ENCODE results near the gene LHX4.

The LHX4 gene

DNA sequence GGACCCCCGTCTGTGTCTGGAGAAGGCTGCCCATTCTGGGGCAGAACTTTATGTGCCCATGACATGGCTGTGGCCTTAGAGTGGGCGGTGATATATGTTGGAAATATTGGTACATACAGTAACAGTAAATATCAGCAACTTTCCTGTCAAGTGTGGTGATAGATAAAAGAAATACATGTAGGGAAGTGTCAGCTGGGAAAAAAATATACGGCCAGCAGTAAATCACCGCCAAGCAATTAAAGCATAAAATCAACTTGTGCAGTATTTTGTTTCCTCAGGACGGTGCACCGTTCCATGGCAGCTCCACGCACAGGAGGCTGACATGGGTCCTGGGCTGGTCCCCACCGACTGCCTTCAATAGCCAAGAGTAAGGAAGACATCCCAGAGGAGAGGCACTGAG lies 27.4 kb downstream of the LHX4 start:
- no peak for DNase-seq (ENCODE audit: low read depth)

DNA sequence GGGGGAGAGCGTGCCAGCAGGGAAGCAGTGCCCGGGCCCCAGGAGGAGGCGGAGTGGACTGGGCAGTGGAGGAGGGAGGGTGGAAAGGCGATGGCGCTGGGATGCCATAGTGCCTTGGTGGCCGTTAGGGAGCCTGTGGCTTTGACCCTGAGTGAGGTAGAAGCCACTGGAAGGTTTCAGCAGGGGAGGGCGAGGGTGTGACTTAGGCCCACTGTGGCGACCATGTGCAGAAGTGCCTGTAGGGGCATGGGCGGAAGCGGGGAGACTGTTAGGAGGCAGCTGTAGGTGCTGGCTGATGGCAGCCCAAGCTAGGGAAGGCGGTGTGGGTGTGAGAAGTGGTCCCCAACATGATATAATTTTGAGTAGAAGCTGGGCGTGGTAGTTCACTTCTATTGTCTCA lies 28.2 kb downstream of the LHX4 start:
- DNase-seq (ENCODE audit: low read depth): no peak

DNA sequence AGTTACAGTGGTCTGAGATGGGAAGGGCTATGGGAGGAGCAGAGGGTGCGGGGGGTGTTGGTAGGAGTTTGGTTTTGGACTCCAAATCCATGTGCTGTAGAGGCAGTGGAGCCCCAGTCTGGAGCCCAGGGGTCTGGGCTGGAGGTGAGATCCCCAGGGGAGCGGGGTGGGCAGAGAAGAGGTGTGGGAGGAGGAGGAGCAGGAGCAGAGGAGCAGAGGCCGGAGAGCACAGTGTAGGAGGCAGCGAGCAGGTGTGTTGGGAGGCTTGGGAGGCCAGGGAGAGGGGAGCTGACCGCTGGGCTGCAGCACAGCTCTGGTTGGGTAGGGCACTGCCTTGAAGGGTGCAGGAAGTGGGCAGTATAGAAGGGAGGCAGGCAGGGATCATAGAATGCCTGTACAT lies 28.9 kb downstream of the LHX4 start:
- DNase-seq (ENCODE audit: low read depth): no peak

DNA sequence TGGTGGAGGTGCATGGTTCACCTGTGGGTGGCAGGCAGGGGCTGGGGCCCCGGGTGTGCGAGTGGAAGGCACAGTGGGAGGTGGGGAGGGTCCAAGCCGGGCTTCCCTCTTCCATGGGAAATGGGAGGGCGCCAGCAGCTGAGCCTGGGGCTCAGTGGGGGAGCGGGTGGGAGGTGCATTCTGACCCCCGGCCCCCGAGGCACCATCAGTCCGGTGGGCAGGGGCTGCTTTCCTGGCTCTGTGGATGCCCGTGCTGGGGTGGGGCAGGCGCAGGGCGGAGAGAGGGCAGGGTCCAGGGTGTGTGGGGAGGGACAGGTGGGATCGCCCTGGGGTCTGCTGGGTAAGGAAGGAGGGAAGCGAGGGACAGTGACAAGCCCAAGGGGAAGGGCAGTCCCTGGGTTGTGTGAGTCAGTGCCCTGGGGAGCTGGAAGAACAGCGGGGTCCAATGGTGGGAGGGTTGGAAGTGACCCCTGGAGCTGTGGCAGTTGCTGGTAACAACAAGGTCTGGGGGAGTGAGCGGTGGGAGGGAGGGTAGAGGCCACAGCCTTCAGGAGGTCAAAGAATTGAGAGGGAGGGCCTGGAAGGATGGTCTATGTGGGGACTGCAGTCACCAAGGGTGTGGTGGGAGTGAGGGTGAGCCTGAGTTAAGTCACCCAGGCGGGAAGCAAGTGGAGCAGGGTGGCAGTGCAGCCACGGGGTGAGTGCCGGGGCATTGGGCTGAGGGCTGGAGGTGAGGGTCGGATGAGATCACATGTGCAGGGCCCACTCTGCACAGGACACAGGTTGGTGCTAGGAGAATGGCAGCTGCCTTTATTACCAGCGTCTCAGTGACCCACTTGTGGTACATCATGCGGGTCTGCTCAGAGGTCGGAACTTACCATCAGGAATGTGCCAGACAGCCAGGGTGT lies 29.6 kb downstream of the LHX4 start:
- no peak for DNase-seq (ENCODE audit: low read depth)

DNA sequence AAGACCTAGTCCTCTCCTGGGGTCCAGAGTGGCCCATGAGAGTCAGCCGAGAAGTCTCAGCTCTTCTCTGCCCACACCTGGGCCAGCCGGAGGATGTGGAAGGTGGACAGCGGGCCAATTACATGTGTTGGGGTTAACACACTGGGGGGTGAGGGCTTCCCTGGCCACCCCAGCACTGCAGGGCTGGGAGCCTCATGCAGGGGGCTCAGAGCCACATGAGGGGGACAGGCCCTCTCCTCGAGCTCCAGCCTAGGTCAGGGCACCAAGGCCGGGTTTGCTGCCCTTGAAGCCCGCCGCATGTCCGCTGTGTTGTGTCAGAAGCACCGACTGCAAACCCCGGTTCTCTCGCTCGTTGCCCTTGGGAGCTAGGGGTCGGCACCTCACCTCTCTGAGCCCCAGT lies 30.5 kb downstream of the LHX4 start:
- no peak for DNase-seq (ENCODE audit: low read depth)

DNA sequence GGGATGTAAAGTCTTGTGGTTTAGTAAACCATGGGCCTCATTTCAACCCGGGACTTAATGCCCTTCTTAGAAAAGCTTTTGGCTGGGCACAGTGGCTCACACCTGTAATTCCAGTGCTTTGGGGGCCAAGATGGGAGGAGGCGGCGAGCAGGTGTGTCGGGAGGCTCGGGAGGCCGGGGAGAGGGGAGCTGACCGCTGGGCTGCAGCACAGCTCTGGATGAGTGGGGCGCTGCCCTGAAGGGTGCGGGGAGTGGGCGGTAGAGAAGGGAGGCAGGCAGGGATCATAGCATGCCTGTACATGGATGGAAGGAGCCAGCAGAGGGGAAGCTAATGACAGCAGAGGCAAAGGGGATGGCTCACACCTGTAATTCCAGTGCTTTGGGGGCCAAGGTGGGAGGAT lies 31.0 kb downstream of the LHX4 start:
- no peak for DNase-seq (ENCODE audit: low read depth)

DNA sequence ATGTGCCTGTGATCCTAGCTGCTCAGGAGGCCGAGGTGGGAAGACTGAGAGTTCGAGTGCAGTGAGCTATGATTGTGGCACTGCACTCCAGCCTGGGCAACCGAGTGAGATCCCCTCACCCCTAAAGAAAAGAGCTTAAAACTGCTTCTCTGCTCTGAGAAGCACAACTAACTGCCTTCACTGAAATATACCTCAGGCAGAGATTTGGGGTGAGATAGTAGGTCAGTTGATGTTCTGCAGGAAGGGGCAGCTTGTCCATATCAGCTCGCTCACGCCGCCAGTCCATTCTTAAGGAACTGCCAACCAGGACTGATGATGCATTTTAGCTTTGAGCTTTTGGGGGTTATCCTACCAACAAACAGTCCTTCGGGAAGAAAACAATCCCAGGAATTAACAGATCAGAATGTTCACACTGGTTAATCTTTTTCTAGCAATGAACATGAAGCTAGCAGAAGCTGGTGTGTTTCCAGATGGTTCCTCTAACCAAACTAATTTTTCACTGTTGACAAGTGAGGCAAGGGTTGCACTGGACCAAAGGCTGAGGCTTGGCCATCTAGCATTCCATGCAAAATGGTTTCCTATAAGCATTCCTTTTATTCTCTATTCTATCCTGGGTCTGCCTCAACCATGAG lies 31.6 kb downstream of the LHX4 start:
- no peak for DNase-seq (ENCODE audit: low read depth)

DNA sequence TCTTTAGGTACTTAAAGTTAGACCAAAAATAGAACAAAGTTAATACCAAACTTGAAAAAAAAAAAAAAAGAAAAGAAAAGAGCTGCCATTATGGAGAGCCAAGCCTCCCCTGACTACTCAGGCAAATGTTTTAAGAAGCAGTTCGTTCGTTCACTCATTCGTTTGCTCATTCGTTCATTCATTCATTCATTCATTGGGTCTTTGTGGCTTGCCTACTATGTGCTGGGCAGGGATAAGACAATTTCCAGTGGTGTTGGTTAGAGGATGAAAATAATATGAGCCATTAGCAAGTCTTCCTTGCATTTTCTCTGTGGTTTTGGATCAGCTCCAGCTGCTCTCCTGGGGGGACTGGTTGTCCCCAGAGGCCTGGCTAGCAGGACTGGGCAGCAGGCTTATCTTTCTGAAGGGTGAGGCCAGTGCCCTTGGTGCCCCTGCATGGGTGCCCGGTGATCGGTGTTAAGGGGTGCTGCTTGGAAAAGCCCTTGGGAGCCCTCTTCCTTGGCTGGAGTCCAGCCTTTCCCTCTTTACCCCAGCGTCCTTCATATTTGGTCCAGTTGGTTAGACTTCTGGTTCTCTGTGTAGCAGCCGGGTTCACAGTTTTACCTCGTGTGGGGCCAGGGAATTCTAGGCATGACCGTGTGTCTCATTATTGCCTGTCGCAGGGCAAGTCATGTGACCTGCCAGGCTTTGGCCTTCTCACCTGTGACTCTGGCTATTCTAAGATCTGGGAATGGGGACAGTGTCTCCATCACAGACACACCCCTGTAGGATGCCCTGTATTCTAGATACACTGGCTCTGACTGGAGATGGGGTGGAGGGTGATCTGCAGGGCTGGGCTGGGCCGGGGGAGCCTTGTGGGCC lies 32.8 kb downstream of the LHX4 start:
- no peak for DNase-seq (ENCODE audit: low read depth)

DNA sequence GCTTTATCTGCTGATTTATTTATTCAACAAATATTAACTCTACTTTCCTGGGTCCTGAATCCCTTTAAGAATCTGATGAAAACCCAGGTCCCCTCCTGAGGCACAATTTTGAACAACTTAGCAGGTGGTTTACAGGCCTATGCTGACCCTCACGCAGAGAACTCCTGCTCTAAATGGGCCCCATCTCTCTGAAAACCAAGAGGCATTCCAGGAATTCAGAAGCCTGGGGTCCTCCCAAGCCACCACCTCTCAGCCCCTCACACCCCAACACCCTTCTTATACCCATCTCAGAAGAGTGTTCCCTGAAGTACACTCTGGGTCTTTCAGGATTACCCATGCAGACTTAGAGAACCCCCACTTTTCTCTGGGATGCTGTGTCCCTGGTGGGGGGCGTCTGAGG lies 34.5 kb downstream of the LHX4 start:
- no peak for DNase-seq (ENCODE audit: low read depth)

DNA sequence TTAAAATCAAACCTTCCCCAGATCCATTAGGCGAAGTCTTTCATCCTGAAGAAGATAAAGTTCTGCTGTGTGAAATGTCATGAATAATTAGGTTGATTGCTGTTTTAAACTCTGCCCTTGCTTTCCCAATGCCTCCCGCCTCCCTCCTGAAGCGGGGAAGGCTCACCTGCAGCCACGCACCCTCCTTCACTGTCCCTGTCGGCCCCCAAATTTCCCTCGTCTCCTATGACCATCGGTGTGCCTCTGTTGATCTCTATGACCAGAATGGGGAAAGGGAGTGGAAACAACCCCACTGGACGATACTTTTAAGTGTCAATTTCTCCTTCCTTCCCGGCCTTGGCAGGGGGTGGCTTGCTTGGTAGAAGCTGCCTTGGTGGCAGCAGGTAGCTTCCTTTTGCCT lies 35.1 kb downstream of the LHX4 start:
- no peak for DNase-seq (ENCODE audit: low read depth)

DNA sequence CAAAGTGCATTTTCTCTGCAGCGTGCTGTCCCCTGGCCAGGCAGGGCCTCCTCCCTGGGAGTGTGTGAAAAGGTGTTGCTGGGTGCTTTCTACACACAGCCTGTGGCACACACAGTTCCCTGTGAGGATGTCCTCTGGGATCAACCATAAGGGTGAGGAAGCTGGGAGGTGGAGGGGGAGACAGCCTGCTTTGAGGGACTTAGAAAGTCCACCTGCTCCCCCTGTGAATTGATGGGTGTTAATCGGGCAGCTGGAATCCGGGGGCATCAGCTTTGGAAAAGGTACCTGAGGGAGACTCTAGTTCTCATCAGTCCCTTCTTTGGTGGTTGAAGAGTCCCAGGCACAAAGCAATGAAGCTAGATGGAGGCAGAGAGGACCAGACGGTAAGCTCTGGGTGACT lies 35.8 kb downstream of the LHX4 start:
- DNase-seq (ENCODE audit: low read depth): no peak

DNA sequence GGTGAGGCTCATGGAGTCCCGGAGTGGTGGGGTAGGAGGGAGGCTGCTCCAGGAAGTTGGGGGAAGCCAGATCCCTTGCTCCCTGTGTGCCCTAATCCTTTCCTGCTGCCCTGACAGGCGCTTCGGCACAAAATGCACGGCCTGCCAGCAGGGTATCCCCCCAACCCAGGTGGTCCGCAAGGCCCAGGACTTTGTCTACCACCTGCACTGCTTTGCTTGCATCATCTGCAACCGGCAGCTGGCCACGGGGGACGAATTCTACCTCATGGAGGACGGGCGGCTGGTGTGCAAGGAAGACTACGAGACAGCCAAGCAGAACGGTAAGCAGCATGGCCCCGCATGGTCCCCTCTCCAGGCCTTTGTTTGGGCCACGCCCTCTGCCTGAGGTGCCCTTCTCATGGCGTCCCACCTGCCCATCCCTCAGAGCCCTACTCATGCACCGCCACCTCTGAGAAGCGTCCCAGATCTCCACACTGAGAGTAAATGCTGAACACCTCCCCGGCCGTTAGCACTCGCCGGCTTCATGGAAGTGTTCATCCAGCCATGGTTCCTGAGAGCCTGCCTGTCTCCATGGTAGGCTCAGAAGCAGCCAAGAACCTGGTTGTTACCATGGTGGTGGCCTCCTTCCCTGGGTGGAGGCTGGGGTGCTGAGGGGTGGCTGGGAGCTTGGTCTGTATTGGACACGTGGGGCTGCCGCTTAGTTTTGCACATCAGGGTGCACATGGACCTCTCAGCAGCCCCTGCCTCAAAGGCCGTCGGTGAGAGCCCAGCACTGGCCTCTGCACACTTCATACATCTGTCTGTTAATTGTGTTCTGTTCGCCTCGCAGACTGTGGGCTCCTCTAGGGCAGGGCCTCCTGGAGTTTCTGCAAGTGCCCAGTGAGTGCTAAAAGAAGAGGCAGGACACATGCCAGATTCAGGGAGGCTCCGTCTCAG lies 36.5 kb downstream of the LHX4 start:
- no peak for DNase-seq (ENCODE audit: low read depth)

DNA sequence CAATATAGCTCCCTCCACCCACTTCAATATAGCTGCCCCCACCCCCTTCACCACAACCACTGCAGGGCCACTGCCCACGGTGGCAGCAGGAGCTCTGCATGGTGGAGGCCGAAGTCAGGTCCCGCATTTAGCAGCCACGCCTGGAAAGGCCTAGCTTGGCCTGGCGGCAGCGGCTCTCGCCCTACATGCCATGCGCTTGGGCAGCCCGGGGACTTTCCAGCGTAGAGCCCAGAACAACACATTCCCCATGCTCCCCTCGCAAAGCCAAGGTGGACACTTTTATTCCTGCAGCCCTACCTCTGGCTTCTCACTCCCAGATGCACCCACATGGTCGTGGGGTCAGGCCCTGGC lies 37.1 kb downstream of the LHX4 start:
- DNase-seq (ENCODE audit: low read depth): no peak

DNA sequence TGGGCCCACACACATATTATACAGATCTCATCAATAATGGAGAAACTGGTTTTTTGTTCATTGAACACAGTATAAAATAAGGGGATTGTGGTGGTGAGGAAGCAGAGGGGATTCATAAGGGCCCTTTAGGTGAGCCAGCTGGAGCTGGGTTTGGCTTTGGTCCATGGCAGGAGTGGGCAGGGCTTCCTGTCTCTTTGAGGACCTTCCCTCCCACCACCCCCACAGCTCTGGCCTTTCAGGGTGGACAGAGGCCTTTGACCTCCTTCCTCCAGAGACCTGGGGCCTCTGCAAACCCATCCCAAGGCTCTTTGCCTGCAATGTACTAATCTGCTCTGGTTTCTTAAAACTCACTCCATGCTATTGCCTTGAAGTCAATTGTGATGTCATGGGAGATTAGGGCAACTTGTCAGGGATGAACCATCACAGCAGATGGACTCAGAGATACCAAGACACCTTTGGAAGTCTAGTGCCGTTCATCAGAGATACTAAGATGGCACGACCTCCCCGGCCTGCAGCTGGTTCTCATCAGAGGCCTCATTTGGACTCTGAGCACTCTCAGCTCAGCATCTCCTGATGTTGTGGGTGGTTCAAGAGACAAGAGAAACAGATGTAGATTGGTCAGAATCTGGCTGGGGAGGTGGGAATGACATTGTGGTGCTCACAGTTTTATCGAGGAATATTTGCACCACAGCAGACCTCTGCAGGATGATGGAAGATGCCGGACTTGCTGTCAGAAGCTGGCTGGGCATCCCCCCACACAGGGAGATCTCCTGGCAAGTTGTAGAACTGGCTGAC lies 37.9 kb downstream of the LHX4 start:
- no peak for DNase-seq (ENCODE audit: low read depth)

DNA sequence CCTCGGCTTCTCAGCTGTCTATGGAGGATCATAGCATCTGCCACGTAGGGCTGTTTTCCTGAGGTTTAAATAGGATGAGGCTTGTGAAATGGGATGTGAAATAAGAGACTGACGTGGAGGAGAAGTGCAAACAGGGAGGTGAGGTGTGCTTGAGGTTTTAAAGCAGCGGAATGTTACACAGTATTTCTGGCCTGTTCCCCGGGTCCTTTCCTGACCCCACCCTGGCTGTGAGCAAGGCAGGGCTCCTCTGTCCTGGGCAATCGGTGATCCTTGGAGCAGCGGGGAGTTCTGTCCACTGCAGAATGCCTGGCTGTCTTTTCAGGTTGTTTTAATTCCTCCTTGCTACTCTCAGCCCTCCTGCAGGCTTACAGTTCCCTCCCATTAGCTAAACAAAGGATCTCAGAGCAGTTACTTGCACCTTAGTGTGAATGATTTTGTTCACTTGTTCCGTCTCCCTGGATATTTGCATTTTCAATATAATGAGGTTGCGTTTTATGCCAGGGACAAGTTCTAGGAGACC lies 38.6 kb downstream of the LHX4 start:
- no peak for DNase-seq (ENCODE audit: low read depth)

DNA sequence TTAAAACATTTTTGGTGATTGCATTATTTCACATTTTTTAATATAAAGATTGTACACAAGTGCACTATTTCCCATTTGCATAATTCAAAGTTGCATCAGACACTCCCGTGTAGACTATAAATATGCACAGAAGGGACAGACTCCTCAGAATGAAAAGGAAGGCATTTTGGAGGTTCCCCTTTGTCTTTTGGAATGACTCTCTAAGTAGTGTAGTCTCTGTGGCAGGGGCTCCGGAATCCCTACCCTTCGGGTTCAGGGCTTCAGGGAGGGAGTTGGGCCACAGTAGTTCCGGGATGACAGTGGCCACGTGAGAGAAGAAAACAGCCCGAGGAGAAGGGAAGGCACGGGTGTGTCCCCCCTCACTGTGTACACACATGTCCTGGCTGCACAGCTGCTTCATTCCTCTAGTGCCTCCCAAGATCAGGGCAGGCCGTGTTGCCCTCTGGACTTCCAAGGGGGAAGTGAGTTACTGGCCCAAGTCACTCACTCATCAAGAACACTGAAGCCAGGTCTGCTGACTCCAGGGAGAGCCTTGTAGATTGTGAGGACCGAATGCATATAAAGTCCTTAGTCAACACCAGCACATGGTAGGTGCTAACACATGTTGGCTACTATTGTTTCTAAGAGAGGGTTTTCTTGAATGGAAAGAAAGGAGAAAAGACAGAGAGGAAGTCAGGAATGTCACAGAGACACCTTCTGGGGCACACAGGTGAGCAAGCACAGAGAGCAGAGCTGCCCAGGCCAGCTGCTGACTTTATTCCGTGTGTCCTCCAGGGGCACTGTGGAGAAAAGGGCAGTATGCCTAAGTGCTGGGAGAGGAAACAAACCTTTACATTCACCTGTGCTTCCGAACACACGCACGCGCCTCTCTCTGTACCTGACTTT lies 39.8 kb downstream of the LHX4 start:
- DNase-seq (ENCODE audit: low read depth): no peak

DNA sequence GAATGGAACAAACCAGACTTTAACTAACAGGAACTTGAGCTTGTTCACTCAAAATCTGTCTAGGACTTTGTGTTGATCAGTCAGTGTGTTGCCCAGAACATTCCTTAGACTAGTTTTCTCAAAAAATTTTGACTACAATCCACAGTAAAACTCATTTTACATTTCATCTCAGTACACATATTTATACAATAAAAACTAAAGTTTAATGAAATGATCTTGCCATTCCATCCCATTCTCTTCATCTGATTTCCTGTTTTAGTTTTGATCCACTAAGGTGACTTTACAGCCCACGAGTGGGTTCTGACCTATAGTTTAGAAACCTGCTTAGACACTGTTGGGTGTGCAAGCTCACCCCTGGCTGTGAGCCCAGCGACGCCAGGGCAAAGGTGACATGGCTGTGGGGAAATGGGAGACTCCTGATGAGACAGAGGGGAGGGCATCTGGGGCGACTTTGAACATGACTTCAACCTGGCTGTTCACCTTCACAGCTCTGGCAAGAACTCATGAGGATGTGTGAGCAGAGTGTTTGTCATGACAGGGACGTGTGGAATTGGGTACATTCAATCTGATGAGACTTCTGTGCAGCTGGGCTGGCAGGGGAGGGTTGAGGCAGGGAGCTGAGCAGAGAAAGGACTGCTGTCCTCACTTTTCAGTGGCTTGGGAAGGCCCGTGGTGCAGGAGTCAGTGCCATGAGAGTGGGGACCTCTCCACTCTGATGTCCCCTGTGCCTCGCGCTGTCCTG lies 40.6 kb downstream of the LHX4 start:
- no peak for DNase-seq (ENCODE audit: low read depth)

DNA sequence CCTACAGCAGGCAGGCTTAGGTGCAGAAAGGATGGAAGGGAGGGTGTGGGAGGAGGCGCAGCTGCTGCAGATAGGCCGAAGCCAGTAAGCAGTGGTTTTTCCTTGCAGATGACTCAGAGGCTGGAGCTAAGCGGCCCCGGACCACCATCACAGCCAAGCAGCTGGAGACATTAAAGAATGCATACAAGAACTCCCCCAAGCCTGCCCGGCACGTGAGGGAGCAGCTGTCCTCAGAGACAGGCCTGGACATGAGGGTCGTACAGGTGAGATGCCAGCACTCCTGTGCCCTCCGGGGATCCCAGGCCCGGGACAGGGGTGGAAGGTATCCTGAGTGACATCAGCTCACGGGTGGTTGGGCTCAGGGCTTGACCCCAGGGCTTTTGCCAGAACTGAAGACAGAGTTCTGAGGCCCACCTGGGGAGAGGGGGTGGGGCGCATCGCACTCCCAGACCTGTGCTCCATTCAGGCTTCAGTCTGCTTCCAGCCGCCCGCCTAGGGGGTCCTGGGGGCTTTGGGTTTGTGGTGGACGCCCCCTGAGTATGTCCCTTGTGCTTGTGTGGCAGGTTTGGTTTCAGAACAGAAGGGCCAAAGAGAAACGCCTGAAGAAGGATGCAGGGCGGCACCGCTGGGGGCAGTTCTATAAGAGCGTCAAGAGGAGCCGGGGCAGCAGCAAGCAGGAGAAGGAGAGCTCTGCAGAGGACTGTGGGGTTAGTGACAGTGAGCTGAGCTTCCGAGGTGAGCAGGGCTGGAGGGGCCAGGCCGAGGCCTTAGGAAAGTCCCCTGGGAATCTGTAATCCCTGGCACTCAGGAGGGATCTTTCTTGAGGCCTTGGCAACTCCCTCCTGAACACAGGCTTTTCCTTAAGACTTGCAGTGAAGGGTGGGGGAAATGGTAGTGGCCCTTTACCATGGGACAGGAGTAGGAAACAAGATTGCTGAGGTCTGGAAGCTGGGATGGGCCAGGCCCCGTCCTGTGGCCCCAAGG lies 41.5 kb downstream of the LHX4 start:
- DNase-seq (ENCODE audit: low read depth): no peak

Measured in activated T-helper 9 cell treated with anti-CD3 and anti-CD28 coated beads, Interleukin-2, amount 50 U/mL, for 16 hours (primary cell).